Smooth muscle cell of the brain vasculature (primary cell): ENCODE data around the gene TMTC3.
"Not testable (repeated sequence)": the region's sequence is repeated elsewhere in the genome, so short reads cannot be mapped to it uniquely, and the experiment has no call there.

Experiments
- DNase-seq: peaks from one replicate; pipeline ENCODE4 v3.0.0-alpha.2; 2012; ENCODE audit warnings: low read depth, low spot score

TMTC3 gene

DNA sequence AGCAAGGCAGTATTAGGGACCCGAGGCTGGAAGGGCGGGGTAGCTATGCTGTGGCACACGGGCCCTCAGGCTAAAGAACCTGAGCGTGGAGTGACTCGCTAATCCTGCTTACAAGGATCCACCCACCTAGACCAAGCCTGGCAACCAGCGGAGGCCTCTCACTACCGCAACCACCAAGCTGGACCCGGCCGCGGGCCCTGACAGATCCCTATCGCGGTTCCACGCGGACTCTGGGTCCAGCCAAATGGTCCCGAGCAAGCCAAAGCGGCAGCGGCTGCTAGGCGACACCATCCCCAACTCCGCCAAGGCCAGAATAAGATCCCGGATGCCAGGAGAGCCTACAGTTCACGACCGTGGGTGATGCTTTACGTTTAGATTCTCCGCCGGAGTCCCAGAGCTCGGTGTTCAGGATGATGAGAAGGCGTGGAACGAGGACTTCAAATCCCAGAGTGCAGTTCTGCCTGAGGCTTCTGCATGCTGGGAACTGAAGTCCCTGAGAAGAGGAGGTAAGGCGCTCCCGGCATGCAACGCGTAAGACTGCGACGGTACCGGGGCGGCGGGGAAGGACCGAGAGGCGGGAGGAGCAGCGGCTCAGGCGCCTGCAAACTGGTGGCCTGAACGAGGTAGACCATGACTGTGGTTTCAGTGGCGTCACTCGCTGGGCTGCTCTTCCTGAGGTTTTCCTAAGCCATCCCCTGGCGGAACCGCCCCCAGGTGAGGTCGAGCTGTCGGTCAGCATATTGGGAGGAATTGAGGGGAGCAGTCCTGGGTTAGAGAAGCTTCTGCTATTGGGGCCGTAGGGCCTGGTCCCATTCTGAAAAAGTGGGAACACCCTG, at the start of gene TMTC3, which contains the start of gene CEP290:
Gene TMTC3 (plus strand): TSS at position 534 of the 836 bp plus-strand sequence. CDS start 6,009 bp downstream, outside the sequence.
Gene CEP290 (minus strand): TSS at position 315 of the 836 bp plus-strand sequence. CDS start 781 bp downstream, outside the sequence.
- DNase-seq = peak; percentile 98

GRCh38 chr12:88092771-88093170, 49.3 kb upstream of the TMTC3 start:
- DNase-seq = no peak

GRCh38 chr12:88093573-88093972, 48.5 kb upstream of the TMTC3 start:
- no peak for DNase-seq

DNA sequence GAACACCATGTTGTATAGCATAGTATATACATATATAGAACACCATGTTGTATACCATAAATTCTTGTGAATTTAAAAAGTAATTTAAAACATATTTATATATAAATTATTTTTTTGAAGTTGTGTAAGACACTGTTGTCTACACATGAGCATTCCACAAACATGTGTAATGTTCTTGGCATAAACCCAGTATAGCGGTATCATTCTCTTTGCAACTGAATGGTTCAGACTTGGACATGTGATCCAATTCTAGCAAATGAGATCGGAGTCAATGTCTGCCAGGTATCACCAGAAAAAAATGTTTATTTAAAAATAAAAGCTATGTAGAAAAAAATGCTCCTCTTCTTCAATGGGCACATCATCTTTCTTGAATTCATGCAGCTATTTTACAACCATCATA, 34.1 kb upstream of the TMTC3 start:
- DNase-seq = no peak

DNA sequence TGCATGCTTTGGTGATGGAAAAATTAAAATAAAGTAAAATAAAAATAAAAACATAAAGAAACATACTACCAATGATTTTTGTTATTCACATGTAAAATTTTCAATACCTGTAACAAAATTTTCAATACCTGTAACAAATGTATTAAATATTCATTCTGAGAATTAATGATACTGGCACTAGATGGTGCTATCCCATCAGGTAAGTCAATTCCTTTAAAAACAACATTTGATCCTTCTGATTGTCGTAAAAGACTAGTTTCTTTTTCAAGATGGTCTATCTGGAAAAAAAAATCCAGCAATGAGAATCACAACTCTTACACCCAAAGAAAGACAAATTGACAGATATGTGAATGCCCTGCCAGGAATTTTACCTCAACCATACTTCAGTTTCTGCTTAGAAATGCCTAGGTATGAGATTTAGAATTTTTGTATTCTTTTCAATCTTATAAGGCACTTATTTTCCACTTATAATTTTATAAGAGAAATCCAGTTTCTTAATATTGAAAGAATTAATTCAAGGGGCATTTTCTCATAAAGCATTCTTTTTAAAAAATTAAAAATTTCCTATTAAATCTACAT, 30.9 kb upstream of the TMTC3 start:
- peak; percentile 24 for DNase-seq

DNA sequence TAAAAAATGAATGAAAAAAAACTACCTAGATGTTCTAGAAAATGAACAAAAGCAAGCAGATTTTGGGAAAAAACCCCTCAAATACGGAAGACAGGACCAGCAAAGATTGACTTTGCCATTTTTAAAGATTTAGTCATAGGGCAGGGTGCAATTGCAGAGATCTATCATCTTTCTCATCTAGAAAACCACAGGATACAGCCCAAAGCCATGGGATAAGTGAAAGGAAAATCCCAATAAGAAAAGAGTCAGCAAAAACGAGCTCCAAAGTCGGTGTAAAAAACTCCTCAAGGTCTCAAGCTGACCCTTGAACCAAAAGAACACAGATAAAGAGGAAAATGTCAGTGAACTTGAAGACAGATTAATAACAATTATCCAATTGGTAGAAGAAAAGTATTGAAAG, 28.2 kb upstream of the TMTC3 start:
- no peak for DNase-seq

DNA sequence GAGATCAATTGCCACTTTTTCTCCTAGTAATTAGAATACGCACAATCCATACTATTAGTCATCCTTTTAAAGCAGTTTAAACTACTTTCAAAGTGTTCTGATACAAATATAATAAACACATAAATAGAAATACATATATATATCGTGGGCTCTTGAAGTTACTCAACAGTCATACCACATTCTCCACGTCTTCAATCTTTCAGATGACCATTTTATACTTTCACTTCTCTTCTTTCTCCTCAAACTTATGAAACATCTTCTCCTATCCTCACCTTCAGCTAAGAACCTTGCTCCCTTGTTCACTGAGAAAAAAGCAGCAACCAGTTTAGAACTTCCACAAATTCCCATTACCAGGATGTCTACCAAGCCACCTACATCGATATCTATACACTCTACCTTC, 19.4 kb upstream of the TMTC3 start:
- no peak for DNase-seq

DNA sequence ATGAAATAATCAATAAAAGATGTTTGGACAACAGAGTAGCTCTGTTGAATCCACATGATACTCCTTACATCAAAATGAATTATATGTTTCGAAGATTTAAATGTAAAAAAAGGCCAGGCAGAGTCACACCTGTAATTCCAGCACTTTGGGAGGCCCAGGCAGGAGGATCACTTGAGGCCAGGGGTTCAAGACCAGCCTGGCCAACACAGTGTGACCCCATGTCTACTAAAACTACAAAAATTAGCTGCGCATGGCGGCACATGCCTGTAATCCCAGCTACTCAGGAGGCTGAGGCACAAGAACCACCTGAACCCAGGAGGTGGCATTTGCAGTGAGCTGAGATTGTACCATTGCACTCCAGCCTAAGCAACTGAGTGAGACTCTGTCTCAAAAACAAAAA, 15.0 kb upstream of the TMTC3 start:
- DNase-seq = no peak

DNA sequence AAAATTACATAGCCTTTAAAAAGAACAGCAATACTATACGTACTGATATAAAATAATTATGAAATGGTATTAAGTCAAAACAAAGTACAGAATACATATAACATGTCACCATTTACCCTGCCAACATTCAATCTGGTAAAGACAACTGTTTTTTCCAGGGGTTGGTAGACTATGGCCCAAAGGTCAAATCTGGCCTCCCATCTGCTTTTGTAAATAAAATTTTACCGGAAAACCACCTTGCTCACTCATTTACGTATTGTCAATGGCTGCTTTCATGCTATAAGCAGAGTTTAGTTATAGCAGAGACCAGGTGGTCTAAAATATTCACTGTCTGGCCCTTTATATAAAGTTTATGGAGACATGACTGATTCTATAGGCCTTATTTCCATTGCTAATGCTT, 14.3 kb upstream of the TMTC3 start:
- no peak for DNase-seq

DNA sequence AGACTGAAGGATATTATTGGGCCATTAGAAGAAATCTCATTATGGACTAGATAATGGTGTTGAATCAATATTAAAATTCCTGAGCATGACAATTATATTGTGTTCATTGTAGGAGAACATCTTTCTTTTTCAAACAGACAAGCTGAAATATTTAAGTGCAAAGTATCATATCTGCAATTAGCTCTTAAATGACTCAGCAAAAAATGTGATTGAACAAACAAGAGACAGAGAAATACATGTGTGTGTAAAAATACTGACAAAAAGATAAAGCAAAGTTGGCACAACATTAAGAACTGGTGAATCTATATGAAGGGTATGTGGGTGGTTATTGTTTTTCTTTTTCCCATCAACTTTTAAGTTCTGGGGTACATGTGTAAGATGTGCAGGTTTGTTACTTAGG, 9.7 kb upstream of the TMTC3 start:
- DNase-seq = no peak

DNA sequence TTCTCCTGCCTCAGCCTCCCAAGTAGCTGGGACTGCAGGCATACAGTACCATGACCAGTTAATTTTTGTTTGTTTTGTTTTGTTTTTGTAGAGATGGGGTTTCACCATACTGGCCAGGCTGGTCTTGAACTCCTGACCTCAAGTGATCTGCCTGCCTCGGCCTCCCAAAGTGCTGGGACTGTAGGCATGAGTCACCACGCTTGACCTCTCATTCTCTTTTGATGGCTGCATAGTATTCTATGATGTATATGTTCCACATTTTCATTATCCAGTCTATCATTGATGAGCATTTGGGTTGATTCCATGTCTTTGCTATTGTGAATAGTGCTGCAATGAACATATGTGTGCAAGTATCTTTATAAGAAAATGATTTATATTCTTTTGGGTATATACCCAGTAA, 8.9 kb upstream of the TMTC3 start:
- not testable (repeated sequence) for DNase-seq

DNA sequence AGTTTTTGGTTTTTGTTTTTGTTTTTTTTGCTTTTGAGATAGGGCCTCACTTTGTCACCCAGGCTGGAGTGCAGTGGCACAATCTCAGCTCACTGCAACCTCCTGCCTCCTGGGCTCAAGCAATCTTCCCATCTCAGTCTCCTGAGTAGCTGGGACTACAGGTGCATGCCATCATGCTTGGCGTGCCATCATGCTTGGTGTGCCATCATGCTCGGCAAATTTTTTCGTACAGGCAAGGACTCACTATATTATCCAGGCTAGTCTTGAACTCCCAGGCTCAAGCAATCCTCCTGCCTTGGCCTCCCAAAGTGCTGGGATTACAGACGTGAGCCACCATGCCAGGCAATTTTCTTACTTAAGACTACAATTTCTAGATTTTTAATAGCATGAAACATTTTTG, 2.4 kb upstream of the TMTC3 start:
- DNase-seq = not testable (repeated sequence)

- no peak for DNase-seq
Observed at GRCh38 chr12:88141425-88141773, 708 bp upstream of the TMTC3 start.

GRCh38 chr12:88142610-88142991, 494 bp downstream of the TMTC3 start:
- no peak for DNase-seq

GRCh38 chr12:88144037-88144436, 1.9 kb downstream of the TMTC3 start:
- DNase-seq = no peak

GRCh38 chr12:88144546-88145468, 2.7 kb downstream of the TMTC3 start:
- no peak for DNase-seq

DNA sequence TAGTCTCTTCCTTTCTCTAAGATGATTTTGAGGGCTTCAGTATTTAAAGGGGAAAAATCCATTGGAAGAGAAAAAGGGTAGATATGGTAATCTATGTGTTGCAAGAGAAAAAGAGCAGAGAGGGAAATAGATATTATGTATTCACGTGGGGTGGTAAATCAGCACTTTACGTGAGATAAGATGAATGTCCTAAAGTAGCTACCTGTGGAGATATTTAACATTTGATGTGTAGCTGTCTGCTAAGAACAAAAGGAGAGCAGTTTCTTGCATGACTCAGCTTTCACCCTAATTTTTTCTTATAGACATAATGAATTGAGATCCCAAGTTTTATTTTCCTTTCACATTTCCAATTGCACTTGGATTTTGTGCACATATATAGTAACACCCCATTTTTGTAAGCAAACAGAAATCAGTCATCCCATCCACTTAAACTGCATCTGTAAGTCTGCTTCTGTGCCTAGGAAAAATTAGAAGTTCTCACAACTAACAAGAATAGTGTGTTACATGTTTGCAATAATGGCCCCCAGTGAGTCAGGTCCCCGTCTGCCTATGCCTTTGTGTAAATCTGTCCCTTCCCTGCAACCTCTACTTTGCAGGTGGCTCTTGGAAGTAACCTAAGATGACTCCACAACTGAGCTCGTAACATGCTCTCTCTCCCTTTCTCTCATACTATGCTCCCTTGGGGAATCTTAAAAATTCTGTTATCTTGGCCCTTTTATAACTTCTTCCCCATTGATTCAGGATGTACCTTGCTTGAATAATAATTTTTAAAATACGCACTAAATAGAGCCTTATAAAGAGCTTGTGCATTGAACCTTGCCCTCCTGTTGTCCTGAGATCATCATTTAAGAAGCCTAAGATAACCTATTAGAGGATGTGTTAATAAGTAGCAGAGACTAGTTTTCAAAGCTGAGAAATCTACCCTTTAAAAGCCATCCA, 3.7 kb downstream of the TMTC3 start:
- no peak for DNase-seq

- DNase-seq = no peak
Observed at GRCh38 chr12:88150063-88150462, 8.0 kb downstream of the TMTC3 start.

GRCh38 chr12:88153959-88154358, 11.9 kb downstream of the TMTC3 start:
- DNase-seq = peak; percentile 31

DNA sequence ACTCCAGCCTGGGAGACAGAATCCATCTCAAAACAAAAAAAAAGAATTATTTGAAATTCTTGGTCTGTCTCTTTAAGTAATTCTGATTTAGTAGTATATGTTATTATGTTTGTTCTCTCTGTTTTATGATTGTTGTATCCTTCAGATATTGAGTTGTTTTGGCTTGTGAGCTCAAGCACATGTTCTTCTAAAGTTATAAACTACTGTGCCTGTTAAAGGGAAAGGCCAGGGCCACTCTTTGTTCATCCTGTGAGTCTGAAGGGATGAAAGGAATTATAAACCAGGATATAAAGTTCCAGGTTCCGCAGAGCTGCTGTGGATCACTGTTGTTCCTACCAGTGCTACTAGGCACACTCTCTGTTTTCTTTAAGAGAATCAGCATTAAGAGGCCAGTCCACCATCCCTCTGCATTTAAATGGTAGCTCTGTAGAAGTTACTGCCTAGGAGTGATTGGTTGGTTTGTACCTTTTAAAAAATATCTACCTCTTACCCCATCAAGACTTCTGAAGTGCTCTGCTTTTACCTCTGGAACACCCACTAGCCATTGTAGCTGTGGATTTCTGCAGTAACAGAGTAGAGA, 14.1 kb downstream of the TMTC3 start:
- no peak for DNase-seq

- DNase-seq = no peak
Observed at GRCh38 chr12:88163371-88163770, 21.3 kb downstream of the TMTC3 start.
